Adrenal gland (tissue), 12 donors: ENCODE data around the gene RELT. TPM values are rescaled to one million over a fixed set of nuclear protein-coding genes. Genes with fewer than 3 reads are reported as not detected.

ENCODE experiments used
- DNase-seq, 7 donors: peaks; one replicate each; pipeline ENCODE4 v3.0.0-alpha.2; 2019 to 2020
- H3K27ac ChIP-seq, 5 donors: fragments of 200-600 bp; sonication (generic) in 4 of 5; 1 replicate in 3 of 5; 2 replicates in 2 of 5; pipeline versions ENCODE4 v1.5.1 to v1.8.0; 2016 to 2020; ENCODE audit warnings: mild to moderate bottlenecking in 1 of 5
- H3K27me3 ChIP-seq: fragments of 200-600 bp; 2 replicates; pipeline ENCODE4 v1.8.0; 2021
- H3K36me3 ChIP-seq, 2 donors: fragments of 200-600 bp; replicated peaks in 1 of 2; 1 replicate in 1 of 2; 2 replicates in 1 of 2; pipeline versions ENCODE4 v1.5.1 to v1.8.0; 2018 to 2022
- H3K4me1 ChIP-seq, 2 donors: fragments of 200-600 bp; replicated peaks in 1 of 2; 1 replicate in 1 of 2; 2 replicates in 1 of 2; pipeline versions ENCODE4 v1.5.1 to v1.8.0; 2018 to 2021
- H3K4me3 ChIP-seq, 4 donors: fragments of 200-600 bp; sonication (generic) in 3 of 4; one replicate each; pipeline ENCODE4 v1.5.1; 2016 to 2018
- H3K9me3 ChIP-seq, 3 donors: fragments of 200-600 bp; sonication (generic) in 1 of 3; replicated peaks in 1 of 3; 1 replicate in 2 of 3; 2 replicates in 1 of 3; pipeline versions ENCODE4 v1.5.1 to v1.8.0; 2016 to 2021
- CTCF ChIP-seq, 6 experiments: fragments of 450-650 bp in 4 of 6; fragments of 200-600 bp in 2 of 6; sonication (generic) in 1 of 6; IDR thresholded peaks; 1 replicate in 5 of 6; 2 replicates in 1 of 6; pipeline versions ENCODE4 v1.5.1 to v1.8.0; 2016 to 2021; ENCODE audit warnings: antibody characterized with exemption in 6 of 6, mild to moderate bottlenecking in 2 of 6, moderate library complexity in 1 of 6
- POLR2A ChIP-seq, 2 donors: fragments of 450-650 bp; IDR thresholded peaks; one replicate each; pipeline ENCODE4 v1.6.1; 2017; ENCODE audit warnings: antibody characterized with exemption in 2 of 2, mild to moderate bottlenecking in 2 of 2, moderate library complexity in 1 of 2
- WGBS, 4 donors: extraction: QIAGEN DNeasy Blood & Tissue Kit in 2 of 4; methylation state at CpG; one replicate each; pipeline versions ENCODE4 v1.1.5 to v1.1.7; 2013 to 2017; 5-methylcytosine and 5-hydroxymethylcytosine counted together
- intact Hi-C, 2 donors: fragments of 100-400 bp; cut with DNase I; formaldehyde crosslinking; loops; one replicate each; pipeline versions ENCODE4 v1.14.1 to v1.15.0; 2022 to 2023
- polyA plus RNA-seq, 3 donors: library from polyadenylated mRNA; stranded (reverse); fragments of 200-250 nt in 2 of 3; fragments of 350-450 nt in 1 of 3; fragmentation: Illumina TruSeq in 1 of 3; extraction: RNeasy Lipid Tissue Mini Kit (QIAGEN cat#74804) in 1 of 3; gene quantifications; one replicate each; pipeline ENCODE4 v1.2.3, GENCODE V29; 2013 to 2014
- total RNA-seq, 9 donors: library from RNA; depleted of rRNA in 4 of 9; stranded (reverse); fragments of >200 nt in 4 of 9; fragments of 120-200 nt in 1 of 9; fragmentation: NEBNext Ultra II Directional in 1 of 9; extraction: Animal tissue kit (Norgen Biotek cat#: 25700) in 1 of 9; gene quantifications; one replicate each; pipeline versions ENCODE4 v1.1.0 to v1.2.4, GENCODE V29; 2013 to 2023
- donor health status: healthy with polysubstance abuse.
- donor health status: Bipolar disorder and iron deficiency.
- donor health status: DM: yes; HTN: yes; CAD: no.
- donor health status: DM: no; HTN: no; CAD: no.
- donor health status: DM: no; HTN: no; CAD: no.
- donor health status: DM: yes; HTN: yes; CAD: no.

Gene RELT
- total and polyA plus RNA-seq, 12 donors = 0.73 to 8.7 (median 5.2) TPM

- no peak for DNase-seq
- intact Hi-C loops = no loop called here
- Histone ChIP-seq H3K27me3 (no peaks in the 10 kb centered on the region), H3K9me3 (no peaks in the 10 kb centered on the region), H3K27ac (peak overlapping the region in 2 of 5 donors; percentile 38 to 64), H3K4me1 (peaks cover 0 to 31% of the 10 kb centered on the region in 2 donors), H3K36me3 (no peaks in the 10 kb centered on the region), H3K4me3 (no peak overlapping the region)
- 59 to 79% (median 72%) methylated on average over 2 to 3 of the region's 3 CpGs for WGBS, 4 donors
- no peak for TF ChIP-seq POLR2A (IDR thresholded peaks at IDR 0.05)
- TF ChIP-seq CTCF (IDR thresholded peaks at IDR 0.05) = peak in 3 of 6 experiments; percentile 9 to 14 (median 12)
Measured at GRCh38 chr11:73330569-73331093, 45.6 kb upstream of the RELT start.

GRCh38 chr11:73331138-73331916 is 44.9 kb upstream of the RELT start:
- H3K4me3 ChIP-seq = no peak overlapping the region
- peak overlapping the region in 2 of 5 donors; percentile 38 to 64 for H3K27ac ChIP-seq
- H3K36me3 ChIP-seq = no peaks in the 10 kb centered on the region
- TF ChIP-seq CTCF (IDR thresholded peaks at IDR 0.05) = no peak
- TF ChIP-seq POLR2A (IDR thresholded peaks at IDR 0.05) = no peak
- WGBS, 4 donors = 33 to 52% (median 46%) methylated on average over 3 to 4 of the region's 4 CpGs
- no peaks in the 10 kb centered on the region for H3K27me3 ChIP-seq
- intact Hi-C loops = no loop called here
- H3K4me1 ChIP-seq = peaks cover 0 to 31% of the 10 kb centered on the region in 2 donors
- DNase-seq = no peak
- no peaks in the 10 kb centered on the region for H3K9me3 ChIP-seq

GRCh38 chr11:73333173-73333572 is 43.0 kb upstream of the RELT start:
- intact Hi-C loops = no loop called here
- Histone ChIP-seq H3K27ac (peak overlapping the region in 2 of 5 donors; percentile 13 to 78), H3K9me3 (no peaks in the 10 kb centered on the region), H3K36me3 (no peaks in the 10 kb centered on the region), H3K4me1 (peaks cover 0 to 31% of the 10 kb centered on the region in 2 donors), H3K4me3 (no peak overlapping the region), H3K27me3 (no peaks in the 10 kb centered on the region)
- DNase-seq = no peak
- no peak for TF ChIP-seq CTCF (IDR thresholded peaks at IDR 0.05)
- no peak for TF ChIP-seq POLR2A (IDR thresholded peaks at IDR 0.05)
- 81 to 92% (median 87%) methylated on average over 3 to 11 of the region's 11 CpGs for WGBS, 4 donors

GRCh38 chr11:73333640-73334383 is 42.4 kb upstream of the RELT start:
- no peak for TF ChIP-seq POLR2A (IDR thresholded peaks at IDR 0.05)
- no peak for TF ChIP-seq CTCF (IDR thresholded peaks at IDR 0.05)
- Histone ChIP-seq H3K9me3 (no peaks in the 10 kb centered on the region), H3K4me3 (no peak overlapping the region), H3K27ac (peak overlapping the region in 2 of 5 donors; percentile 13 to 78), H3K27me3 (no peaks in the 10 kb centered on the region), H3K4me1 (peaks cover 0 to 31% of the 10 kb centered on the region in 2 donors), H3K36me3 (no peaks in the 10 kb centered on the region)
- DNase-seq = no peak
- 67 to 83% (median 74%) methylated on average over 2 to 4 of the region's 4 CpGs for WGBS, 4 donors
- intact Hi-C loops = loop anchor here in 1 of 2 donors (2.0 kb wide), 1 partner anchor 27 kb away; no protein-coding TSS in a partner anchor
